HCT116 (cell line): ENCODE data around the gene TULP3.

ENCODE experiments used
- FOSL1 ChIP-seq: IDR thresholded peaks from 2 replicates; pipeline ENCODE4 v1.6.1; 2012; ENCODE audit warnings: low read depth
- POLR2AphosphoS5 ChIP-seq: IDR thresholded peaks from 2 replicates; pipeline ENCODE4 v1.6.1; 2011; ENCODE audit warnings: mild to moderate bottlenecking, low read depth, low read length, moderate library complexity
- SRF ChIP-seq: IDR thresholded peaks from 2 replicates; pipeline ENCODE4 v1.6.1; 2012; ENCODE audit warnings: low read depth

- TF ChIP-seq SRF: no peak
- TF ChIP-seq POLR2AphosphoS5: no peak
- no peak for TF ChIP-seq FOSL1
Observed at GRCh38 chr12:2912216-2912575, 21.5 kb downstream of the TULP3 start.
